HG02852 (cell line): ENCODE results near the gene MGA.

Experiments used
- ATAC-seq: cut with Tn5 transposase; IDR thresholded peaks from one replicate; pipeline ENCODE4 v1.9.1; 2021; ENCODE audit warnings: mild to moderate bottlenecking, moderate library complexity; ENCODE audit not compliant: unreplicated experiment

Gene MGA

DNA sequence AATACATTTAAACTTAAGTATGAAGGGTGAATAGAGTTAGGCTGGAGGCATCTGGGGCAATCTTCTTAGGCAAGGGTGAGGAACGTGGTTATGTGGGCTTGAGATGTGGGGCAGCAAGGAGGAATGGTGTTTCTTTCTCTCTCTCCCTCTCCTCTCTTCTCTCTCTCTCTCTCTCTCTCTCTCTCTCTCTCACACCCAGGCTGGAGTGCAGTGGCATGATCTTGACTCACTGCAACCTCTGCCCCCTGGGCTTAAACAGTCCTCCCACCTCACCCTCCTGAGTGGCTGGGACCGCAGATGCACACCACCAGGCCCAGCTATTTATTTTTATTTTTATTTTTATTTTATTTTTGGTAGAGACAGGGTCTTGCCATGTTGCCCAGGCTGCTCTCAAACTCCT lies 4.0 kb upstream of the MGA start:
- ATAC-seq, result no peak

DNA sequence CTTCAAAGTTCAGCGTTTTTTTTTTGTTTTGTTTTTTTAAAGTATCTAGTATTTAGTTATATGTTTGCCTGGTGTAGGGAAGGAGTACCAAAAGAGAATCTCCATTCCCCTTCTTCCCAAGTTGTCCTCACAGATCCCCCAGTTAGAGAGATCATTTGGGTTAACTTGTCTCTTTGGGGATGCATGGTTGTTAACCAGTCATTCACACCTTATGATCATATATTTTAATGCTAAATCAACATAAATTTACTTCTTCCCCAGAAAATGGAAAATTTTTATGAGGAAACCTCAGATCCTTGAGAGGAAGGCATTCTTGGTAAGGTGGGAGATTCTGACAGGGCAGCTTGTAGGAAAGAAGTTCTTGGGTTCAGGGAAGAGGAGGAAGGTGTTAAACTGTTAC lies 1.5 kb upstream of the MGA start:
- ATAC-seq, result no peak

DNA sequence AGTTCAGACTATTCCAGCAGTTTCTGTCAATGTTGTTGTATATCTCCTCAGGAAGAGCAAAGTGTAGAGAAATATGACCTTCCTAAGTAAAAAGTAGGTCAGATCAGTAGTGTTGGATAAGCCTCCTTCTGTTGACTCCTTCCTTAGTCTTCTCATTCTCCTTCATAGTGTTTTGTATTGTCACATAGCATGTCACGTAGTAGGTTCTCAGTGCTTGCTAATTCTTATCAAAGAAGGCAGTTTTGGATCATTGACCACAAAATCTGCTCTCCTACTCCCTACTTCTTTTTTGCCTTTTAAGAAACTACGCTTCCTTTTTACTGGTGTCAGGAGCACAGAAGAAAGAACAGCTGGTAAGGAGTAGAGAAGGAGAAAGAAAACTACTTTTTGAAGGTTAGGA lies 1.0 kb upstream of the MGA start:
- no peak for ATAC-seq

DNA sequence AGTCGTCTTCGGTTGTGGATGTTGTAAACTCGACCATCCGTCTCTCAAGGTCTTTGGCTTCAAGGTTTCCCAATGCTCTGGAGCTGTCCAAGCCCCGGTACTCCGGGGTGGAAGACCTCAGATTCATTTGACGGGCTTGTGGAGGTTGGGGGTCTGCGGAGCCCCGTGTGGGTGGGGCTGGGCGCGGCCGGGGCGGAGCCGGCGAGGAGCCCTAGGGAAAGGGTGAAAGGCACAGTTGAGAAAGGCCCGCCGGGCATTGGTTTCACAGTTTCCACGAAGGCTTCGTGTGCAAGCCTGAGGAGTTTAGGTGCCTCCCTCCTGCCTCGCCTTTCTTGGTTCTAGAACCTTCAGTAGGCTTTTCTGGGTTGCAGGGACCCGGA lies 360 bp upstream of the MGA start:
- ATAC-seq, result no peak

DNA sequence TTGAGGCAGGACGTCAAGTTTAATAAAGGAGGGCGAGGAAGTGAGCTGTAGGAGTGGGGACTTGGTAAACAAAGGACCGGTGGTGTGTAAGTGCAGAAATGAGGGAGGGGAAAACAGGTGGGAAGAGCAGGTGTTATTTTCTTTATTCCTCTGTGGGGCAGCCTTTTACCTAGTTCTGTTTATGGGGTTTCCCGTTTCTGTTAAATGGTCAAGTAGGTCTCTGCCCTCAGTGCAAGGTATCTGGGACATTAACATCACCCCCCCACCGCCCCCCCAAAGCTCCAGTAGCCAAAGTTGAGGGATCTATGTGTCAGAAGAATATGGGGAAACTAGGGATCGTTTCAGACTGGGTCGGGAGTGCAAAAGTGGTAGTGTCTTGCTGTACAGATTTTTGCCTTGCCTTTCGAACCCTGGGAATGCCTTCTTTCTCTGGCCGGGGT lies 893 bp downstream of the MGA start:
- ATAC-seq, result no peak

DNA sequence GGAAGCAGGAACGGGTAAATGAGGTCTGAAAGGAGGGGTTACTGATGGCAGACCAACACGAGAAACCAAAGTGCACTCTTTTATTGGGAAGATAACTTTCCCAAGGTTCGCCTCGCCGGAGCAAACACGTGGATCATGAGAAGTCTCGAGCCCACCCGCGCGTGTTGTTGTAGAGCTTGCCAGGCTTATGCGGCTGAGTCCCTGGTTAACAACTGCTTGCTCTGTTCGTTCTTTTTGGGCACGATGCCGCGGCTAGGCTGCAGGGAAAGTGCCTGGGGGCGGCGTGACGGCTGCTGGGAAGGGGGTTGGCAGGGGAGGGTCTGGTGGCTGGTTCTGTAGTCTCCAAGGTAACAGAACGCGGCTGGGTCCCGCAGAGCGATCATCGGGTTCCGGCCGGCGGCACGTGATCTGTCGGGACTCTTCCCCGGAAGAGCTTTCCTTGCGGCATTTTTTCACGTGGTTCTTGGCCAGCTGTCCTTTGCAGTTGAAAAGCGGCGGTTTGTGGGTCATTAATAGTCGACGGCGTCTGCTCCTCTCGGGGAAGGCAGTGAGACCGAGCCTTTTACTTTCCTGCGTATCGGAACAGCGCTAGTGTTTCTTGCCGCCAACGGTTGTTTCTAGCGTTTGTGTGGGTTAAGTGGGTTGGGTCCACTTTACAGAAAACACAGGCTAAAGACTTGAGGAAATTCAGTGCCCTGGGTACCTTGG lies 1.5 kb downstream of the MGA start:
- peak; percentile 35 for ATAC-seq

DNA sequence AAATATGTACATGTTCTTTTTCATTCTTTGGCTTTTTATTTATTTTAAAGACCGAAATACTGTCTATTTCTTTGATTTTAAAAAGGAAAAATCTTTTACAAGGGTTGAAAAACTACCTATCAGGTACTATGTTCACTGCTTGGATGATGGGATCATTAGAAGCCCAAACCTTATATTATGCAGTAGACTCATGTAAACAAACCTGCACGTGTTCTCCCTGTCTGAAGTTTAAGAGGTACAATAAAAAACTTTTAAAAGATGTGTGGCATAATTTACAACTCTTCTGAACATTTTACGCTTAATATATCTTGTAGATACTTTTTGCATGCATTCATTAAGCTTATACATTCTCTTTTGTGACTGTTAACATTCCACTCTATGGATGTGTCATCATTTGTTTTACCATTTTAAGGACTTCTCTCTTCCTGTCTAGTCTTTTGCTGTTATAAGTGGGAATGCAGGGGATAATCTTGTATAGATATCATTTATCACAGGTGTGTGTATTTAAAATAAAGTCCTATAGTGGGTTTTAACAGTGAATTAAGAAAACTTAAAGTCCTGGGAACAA lies 6.2 kb downstream of the MGA start:
- ATAC-seq, result no peak

DNA sequence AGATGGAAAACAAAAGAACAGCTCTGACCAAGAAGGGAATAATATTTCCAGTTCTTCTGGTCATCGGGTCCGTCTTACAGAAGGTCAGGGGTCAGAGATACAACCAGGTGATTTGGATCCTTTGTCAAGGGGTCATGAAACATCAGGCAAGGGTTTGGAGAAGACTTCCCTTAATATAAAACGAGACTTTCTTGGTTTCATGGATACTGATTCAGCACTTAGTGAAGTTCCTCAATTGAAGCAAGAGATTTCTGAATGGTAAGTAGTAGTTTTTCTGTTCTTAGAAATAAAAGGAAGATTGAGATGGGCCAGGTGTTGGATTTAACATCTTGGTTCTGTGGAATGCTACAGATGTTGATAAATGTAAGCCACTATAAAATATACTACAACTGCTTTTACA lies 9.5 kb downstream of the MGA start:
- no peak for ATAC-seq

DNA sequence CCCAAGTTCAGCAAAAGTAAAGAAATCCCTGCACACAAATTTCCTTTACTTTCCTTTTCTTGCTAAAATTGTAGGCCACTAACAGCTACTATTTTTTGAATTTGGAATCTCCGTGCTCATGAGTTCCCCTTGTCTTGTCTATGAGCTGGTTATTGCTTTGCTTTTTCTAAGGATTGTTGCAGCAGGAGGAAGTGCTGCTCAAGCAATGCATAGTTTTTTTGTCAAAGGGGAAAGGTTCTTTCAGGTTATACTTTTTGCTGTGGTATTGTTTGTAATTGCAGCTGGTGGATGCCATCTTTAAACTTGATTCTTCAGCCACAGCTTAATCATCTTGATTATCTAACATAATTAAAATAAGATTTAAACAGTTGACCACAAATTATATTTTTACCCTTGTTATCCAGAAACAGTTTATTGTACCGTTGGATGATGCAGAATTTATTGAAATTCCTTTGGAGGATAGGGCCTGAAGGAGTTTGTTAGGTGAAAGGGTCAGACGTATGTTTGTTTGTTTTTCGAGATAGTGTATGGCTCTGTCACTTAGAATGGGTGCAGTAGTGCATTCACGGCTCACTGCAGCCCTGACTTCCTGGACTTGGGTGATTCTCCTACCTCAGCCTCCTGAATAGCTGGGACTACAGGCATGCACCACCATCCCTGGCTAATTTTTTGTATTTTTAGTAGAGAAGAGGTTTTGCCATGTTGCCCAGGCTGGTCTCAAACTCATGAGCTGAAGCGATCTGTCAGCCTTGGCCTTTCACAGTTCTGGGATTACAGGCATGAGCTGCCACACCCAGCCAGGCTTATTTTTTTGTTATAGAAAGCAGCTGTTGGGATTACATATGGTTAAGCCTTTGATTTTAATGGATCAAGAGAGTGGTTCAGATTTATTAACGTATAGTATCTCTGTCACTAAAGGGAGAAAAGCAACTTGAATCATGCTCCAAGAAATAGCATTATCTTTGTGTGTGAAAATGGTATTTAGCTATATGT lies 11.7 kb downstream of the MGA start:
- ATAC-seq, result no peak

DNA sequence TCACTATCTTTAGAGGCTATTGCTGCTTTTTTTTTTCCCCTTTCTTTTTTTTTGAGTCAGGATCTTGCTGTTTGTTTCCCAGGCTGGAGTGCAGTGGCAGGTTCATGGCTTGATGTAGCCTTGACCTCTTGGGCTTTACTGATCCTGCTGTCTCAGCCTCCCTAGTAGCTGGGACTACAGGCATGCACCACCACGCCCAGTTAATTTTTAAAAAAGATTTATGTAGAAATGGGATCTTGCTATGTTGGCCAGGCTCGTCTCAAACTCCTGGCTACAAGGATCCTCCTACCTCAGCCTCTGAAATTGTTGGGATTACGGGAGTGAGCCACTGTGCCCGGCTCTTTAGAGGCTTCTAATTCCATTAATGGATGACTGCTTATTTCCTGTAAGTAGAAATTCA lies 15.1 kb downstream of the MGA start:
- ATAC-seq, result no peak

DNA sequence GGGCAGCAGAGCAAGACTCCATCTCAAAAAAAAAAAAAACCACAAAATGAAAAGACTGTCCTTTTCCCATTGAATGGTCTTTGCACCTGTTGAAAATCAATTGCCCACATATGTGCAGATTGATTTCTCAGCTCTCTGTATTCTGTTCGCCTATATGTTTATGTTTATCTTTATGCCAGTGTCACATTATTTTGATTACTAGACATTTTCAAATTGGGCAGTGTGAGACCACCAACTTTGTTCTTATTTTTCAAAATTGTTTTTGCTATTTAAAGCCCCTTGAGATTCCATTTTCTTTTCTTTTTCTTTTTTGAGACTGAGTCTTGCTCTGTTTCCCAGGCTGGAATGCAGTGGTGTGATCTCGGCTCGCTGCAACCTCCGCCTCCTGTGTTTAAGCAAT lies 18.5 kb downstream of the MGA start:
- no peak for ATAC-seq

DNA sequence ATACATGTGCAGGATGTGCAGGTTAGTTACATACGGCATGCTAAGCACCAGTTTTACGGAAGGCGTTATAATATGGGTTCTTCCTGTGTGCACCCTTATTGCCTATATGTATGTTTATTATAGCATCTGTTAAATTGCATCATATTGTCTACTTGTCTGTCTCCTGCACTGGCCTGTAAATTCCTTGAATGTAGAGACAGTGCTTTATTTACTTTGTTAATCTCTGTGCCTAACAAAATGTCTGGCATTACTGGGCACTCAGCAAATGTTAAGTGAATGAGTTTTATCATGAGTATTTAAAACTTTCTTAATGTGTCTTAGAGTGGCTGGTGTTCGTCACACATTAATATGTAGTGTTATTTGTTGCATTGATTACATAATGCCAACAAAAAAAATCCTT lies 23.8 kb downstream of the MGA start:
- no peak for ATAC-seq

DNA sequence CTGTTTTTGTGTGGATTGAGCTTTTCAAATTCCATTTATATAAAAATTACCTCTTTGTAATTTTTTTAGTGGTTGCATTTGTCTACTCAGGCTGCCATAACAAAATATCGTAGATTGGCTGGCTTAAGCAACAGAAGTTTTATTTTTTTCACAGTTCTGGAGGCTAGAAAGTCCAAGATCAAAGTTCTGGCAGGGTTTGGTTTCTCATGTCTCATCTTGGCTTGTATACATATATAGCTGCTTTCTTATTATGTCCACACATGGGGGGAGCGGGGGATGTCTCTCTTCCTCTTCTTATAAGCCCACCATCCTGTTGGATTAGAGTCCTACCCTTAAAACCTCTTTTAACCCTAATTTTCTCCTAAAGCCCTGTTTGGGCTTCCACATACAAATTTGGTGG lies 28.5 kb downstream of the MGA start:
- ATAC-seq, result no peak

DNA sequence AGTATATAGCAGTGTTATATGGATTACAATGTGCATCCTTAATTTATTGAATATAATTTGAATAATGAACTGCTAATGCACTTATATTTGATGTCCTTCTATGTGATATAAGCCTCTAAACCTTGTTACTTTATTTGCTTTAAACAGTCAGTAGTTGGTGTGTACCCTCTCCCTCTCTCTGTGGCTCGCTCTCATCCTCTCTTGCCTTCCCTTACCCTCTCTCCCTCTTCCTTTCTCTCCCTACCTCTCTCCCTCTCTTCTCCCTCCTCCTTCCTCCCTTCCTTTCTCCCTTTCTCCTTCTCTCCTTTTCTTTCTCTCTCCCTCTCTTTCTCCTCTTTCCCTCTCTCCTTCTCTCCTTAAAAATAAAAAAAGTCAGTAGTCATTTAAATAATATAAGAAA lies 28.9 kb downstream of the MGA start:
- ATAC-seq, result no peak

DNA sequence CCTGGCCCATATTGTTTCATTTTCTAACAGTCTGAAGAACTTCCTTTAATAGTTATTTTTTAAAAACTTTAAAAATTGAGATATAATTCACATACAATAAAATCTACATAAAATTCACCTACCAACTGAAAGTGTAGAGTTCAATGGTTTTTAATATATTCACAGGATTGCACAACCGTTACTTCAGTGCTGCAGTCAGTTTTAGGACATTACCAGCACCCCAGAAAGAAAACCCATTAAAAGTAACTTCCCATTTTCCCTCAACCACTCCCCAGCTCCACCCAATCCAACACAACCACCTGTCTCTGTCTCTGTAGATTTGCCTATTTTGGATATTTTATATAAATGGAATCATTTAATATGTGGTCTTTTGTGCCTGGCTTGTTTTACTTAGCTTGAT lies 29.6 kb downstream of the MGA start:
- no peak for ATAC-seq

DNA sequence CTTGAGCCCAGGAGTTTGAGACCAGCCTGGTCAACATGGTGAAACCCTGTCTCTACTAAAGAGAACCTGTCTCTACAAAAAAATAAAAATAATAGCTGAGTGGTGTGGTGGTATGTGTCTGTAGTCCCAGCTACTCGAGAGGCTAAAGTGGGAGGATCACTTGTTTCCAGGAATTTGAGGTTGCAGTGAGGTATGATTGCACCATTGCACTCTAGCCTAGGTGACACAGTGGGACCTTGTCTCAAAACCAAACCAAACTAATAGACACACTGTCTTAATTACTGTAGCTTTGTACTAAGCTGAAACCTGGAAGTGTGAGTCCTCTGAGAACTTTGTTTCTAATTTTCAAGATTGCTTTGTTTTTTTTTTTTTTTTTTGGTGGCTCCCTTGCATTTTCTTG lies 30.4 kb downstream of the MGA start:
- ATAC-seq, result no peak

DNA sequence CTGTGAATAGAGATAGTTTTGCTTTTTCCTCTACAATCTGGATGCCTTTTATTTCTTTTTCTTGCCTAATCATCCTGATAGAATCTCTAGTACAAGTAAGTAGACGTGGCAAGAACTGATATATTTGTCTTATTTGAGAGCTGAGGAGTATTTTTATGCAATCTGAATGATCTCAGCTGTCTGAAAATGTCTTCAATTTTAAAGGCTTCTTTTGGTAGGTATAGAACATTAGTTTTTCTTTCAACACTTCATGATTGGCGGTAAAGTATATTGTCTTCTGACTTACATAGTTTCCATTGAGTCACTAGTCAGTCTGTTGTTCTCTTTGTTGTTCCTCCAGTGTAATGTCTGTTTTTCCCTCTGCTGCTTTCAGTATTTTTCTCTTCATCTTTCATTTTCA lies 31.3 kb downstream of the MGA start:
- no peak for ATAC-seq

DNA sequence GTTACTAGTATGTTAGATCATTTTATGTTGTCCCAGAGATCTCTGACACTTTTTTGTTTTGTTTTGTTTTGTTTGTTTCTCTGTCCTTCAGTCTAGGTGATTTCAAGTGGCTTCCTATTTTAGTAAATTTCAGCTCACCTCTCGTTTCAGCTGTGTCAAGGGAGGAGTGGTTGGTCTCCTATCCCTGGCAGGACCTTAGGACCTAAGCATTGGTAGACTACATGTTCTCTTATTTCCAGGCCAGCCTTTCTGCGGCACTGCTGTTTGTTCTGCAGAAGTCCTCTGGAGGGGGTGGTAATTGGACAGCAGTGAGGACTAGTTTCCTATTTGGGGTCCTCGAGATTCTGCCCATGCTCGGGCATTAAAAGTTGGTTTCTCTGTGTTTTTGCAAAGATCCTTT lies 31.8 kb downstream of the MGA start:
- ATAC-seq, result no peak

DNA sequence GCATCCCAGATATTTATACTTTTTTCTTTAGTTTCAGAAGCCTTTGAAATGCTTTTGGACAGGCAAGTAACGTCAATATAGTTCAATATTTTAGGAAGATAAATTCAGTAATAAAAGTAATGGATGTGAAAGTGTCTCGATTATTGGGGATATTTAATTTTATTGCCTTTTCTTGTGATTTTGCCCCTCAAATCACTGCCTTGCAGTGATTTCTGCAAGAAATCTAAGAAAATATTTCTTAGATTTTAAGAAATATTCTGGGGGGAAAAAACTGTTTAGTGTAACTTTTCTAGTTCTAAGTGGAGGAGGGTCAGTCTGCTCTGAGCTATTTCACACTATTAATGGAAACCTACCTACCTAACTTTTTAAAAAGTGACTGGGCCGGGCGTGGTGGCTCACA lies 33.6 kb downstream of the MGA start:
- ATAC-seq, result no peak

DNA sequence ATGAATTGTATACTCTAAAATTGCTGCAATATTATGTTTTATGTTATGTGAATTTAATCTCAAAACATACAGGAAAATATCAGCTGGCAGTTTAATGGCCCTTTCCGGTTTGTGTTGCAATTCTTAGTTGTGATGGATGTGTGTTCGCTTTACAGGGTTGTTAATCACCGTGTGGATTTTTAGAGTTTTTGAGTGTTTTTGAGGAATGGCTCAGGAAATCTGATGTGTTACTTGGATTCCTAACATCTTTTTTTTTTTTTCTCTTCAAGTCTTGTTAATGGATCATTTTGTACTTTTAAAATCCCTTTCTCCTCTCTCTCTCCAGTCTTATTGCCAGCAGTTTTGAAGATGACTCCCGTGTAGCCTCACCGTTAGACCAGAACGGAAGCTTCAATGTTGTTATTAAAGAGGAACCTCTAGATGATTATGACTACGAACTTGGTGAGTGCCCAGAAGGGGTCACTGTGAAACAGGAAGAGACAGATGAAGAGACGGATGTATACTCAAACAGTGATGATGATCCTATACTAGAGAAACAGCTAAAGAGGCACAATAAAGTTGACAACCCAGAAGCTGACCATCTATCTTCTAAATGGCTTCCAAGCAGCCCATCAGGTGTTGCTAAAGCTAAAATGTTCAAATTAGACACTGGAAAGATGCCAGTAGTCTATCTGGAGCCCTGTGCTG lies 35.7 kb downstream of the MGA start:
- ATAC-seq, result peak; percentile 85

DNA sequence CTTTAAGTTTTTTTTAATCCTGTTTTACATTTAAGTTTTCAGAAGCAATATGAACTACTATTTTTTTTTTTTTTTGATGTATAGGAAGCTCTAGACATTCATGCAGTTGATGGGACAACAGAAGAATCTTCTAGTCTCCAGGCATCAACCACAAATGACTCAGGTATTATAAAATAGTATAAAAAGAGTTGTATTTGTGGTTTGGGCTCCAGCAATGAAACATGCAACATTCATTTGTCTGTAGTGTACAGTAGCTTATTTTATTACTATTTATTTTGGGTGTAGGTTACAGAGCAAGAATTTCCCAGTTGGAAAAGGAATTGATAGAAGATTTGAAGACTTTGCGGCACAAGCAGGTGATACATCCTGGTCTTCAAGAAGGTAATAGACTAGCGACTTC lies 38.6 kb downstream of the MGA start:
- ATAC-seq, result no peak
